ENCODE results near the gene CASP10. TPM values are rescaled to one million over a fixed set of nuclear protein-coding genes. Genes with fewer than 3 reads are reported as not detected.

Gene CASP10
- total RNA-seq, 2 donors from 2014 or later: 10.3 to 12.3 TPM

DNA sequence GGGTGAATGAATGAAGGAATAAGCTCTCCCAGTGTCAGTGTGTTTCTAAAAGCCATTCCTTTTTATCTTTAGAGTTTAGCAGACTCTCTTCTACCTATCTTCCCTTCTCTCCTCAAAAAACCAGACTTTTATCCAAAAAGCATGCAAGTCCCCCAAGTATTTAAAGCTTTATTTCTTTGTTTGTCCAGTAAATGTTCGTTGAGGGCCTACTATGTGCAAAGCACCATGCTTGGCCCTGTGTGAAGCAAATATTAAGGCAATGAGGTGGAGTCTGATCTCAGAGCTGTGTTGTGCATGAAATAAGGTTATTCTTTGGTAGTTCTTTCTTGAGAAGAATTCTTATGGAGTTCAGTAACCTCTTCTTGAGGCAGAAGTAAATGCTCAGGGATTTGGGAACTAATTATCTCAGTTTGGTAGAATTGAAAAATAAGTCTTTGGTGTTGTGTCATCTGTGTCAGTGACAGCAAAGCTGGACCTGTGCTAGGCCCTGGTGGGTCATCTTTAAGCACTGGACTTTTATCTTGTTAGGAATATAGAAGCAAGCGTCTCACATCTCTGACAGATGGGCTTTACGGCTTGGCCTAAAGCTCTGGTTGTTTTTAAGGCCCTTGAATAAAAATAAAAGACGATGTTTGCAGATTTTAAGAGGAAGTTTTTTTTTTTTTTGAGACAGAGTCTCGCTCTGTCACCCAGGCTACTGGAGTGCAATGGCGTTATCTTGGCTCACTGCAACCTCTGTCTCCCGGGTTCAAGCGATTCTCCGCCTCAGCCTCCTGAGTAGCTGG lies 28.1 kb upstream of the CASP10 start:
- ATAC-seq (ENCODE audit: insufficient number of reproducible peaks, low FRiP score, low read depth): no peak
- Histone ChIP-seq H3K9me3 (no peaks in the 10 kb centered on the region), H3K27me3 (replicated peaks; ENCODE audit: insufficient read depth) (no peaks in the 10 kb centered on the region), H3K4me3 (no peak overlapping the region), H3K36me3 (peaks cover 50% of the 10 kb centered on the region), H3K27ac (no peak overlapping the region), H3K4me1 (ENCODE audit: control insufficient read depth in 1 of 2, low read depth in 2 of 2) (peaks cover 11 to 27% of the 10 kb centered on the region in 2 donors)
- TF ChIP-seq, protein P1, sequence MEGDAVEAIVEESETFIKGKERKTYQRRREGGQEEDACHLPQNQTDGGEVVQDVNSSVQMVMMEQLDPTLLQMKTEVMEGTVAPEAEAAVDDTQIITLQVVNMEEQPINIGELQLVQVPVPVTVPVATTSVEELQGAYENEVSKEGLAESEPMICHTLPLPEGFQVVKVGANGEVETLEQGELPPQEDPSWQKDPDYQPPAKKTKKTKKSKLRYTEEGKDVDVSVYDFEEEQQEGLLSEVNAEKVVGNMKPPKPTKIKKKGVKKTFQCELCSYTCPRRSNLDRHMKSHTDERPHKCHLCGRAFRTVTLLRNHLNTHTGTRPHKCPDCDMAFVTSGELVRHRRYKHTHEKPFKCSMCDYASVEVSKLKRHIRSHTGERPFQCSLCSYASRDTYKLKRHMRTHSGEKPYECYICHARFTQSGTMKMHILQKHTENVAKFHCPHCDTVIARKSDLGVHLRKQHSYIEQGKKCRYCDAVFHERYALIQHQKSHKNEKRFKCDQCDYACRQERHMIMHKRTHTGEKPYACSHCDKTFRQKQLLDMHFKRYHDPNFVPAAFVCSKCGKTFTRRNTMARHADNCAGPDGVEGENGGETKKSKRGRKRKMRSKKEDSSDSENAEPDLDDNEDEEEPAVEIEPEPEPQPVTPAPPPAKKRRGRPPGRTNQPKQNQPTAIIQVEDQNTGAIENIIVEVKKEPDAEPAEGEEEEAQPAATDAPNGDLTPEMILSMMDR (IDR thresholded peaks at IDR 0.05): no peak
- DNase-seq (ENCODE audit: low spot score): no peak

DNA sequence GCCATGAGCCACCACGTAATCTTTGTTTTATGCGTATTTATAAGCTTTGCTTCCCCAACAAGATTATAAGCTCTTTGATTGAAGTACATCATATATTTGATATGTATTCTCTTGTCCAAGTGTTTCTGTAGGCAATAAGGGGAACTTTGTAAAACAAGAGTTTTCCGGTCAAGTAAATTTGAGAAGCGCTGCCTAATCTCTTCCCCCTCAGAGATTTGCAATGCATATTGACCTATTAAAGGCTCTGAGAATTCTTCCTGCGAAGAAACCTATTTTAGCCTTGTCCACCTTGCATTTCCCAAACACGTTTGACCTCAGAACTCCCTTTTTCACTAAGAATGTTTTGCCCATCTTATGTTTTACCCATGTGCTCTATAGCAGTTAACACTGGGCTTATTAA lies 26.9 kb upstream of the CASP10 start:
- no peaks in the 10 kb centered on the region for H3K9me3 ChIP-seq
- peaks cover 56% of the 10 kb centered on the region for H3K36me3 ChIP-seq
- no peak overlapping the region for H3K4me3 ChIP-seq
- H3K4me1 ChIP-seq (ENCODE audit: control insufficient read depth in 1 of 2, low read depth in 2 of 2): peaks cover 9 to 19% of the 10 kb centered on the region in 2 donors
- H3K27ac ChIP-seq: no peak overlapping the region
- H3K27me3 ChIP-seq (replicated peaks; ENCODE audit: insufficient read depth): no peaks in the 10 kb centered on the region
- DNase-seq (ENCODE audit: low spot score) (no peak), ATAC-seq (ENCODE audit: insufficient number of reproducible peaks, low FRiP score, low read depth) (no peak)
- TF ChIP-seq, protein P1 (IDR thresholded peaks at IDR 0.05): no peak

DNA sequence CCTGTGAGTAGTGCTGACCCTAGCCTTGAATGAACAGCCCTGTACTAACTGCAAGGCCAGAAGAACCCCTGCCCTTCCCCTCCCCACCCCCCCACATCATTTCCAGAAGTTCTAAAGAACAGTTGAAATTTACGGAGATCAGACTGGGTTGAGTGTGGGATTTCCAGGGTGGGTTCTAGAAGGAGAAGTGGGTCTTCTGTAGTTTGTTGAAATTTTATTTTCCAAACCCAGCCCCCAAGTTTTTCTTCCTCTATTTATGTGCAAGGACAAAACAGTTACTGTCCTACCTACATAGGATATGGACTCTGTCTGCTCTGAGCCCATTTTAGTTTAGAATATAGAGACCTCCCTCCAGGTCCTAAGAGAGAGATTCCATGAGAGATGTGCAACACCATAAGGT lies 26.3 kb upstream of the CASP10 start:
- TF ChIP-seq, protein P1 (IDR thresholded peaks at IDR 0.05): no peak
- Histone ChIP-seq H3K27me3 (replicated peaks; ENCODE audit: insufficient read depth) (no peaks in the 10 kb centered on the region), H3K9me3 (no peaks in the 10 kb centered on the region), H3K4me3 (no peak overlapping the region), H3K4me1 (ENCODE audit: control insufficient read depth in 1 of 2, low read depth in 2 of 2) (peaks cover 6 to 13% of the 10 kb centered on the region in 2 donors), H3K36me3 (peaks cover 58% of the 10 kb centered on the region), H3K27ac (no peak overlapping the region)
- DNase-seq (ENCODE audit: low spot score) (no peak), ATAC-seq (ENCODE audit: insufficient number of reproducible peaks, low FRiP score, low read depth) (no peak)

DNA sequence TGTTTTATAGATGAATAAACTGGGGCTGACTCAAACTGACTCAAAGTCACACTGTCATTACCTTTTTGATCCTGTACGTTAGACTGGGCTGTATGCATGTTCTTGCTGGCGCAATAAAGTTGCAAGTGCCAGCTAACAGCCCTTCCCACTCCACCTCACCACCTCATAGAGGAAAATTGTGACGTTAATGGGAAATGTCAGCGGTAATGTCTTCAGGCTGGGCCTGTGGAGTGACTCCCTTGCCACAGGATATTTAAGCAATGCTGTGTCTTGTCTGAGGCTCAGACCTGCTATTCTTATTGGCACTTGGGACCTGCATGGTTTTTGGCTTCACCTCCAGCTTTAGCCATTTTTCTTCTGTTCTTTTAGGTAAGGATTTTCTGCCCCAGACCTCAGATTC lies 25.2 kb upstream of the CASP10 start:
- Histone ChIP-seq H3K27ac (peak overlapping the region in 1 of 2 donors; percentile 34), H3K4me3 (no peak overlapping the region), H3K4me1 (ENCODE audit: control insufficient read depth in 1 of 2, low read depth in 2 of 2) (peaks cover 0 to 9% of the 10 kb centered on the region in 2 donors), H3K27me3 (replicated peaks; ENCODE audit: insufficient read depth) (no peaks in the 10 kb centered on the region), H3K9me3 (no peaks in the 10 kb centered on the region), H3K36me3 (peaks cover 69% of the 10 kb centered on the region)
- ATAC-seq (ENCODE audit: insufficient number of reproducible peaks, low FRiP score, low read depth) (no peak), DNase-seq (ENCODE audit: low spot score) (no peak)
- TF ChIP-seq, protein P1 (IDR thresholded peaks at IDR 0.05): no peak

DNA sequence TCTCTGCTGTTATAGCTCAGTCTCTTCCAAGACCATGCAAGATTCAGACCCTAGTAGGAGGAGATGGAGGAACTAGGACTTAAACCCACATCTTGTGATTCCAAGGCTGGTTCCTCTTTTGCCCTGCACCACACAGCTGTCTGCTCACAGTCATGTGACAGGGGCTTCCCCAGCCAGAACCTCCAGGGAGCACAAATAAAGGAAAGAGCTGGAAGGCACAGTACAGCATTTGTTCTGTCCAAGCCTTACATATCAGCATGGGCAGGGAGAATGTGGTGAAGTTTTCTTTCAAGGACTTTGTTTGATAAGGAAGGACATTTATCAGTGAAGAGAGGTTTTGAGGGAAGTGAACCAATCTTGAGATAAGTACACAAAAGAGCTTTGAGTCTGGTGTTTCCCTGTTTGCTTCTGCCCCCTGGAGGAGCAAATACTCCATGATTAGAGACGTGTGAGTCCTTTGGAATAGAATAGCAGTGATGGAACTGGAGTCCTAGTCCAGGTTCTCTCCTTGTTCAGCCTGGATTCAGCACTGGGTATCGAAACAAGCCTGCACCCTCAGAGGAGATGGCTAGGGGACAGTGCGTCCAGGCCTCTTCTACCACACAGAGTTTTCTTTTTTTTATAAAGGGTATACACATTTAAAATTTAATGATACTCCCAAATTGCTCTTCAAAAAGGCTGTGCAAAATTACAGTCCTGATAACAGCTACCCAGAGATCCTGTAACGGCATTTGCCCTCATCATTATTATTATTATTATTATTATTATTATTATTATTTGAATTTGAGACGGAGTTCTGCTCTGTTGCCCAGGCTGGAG lies 24.6 kb upstream of the CASP10 start:
- no peaks in the 10 kb centered on the region for H3K27me3 ChIP-seq (replicated peaks; ENCODE audit: insufficient read depth)
- DNase-seq (ENCODE audit: low spot score) (no peak), ATAC-seq (ENCODE audit: insufficient number of reproducible peaks, low FRiP score, low read depth) (no peak)
- peaks cover 71% of the 10 kb centered on the region for H3K36me3 ChIP-seq
- no peak overlapping the region for H3K4me3 ChIP-seq
- peaks cover 0 to 9% of the 10 kb centered on the region in 2 donors for H3K4me1 ChIP-seq (ENCODE audit: control insufficient read depth in 1 of 2, low read depth in 2 of 2)
- peak overlapping the region in 1 of 2 donors; percentile 34 for H3K27ac ChIP-seq
- H3K9me3 ChIP-seq: no peaks in the 10 kb centered on the region
- TF ChIP-seq, protein P1 (IDR thresholded peaks at IDR 0.05): peak; percentile 40
